SK-N-SH (cell line): ENCODE data around the gene WT1. TPM values are rescaled to one million over a fixed set of nuclear protein-coding genes. Genes with fewer than 3 reads are reported as not detected.

Experiments used
- CTCF ChIA-PET: fragments of 300-600, 350-600 bp; formaldehyde crosslinking; extraction: SDS; loops from one replicate; lab custom pipeline; 2021; lab: Yijun Ruan, JAX
- POLR2A ChIA-PET: fragments of 350-600 bp; sonication (Branson Sonifier 250); formaldehyde crosslinking; extraction: SDS; loops from one replicate; lab custom pipeline; 2020; ENCODE audit warnings: antibody characterized with exemption, inconsistent platforms; lab: Yijun Ruan, JAX
- DNase-seq: peaks from one replicate; pipeline ENCODE4 v3.0.0; 2012
- H2AFZ ChIP-seq: fragments of 200-600 bp; sonication (generic); 2 replicates; pipeline ENCODE4 v1.8.1; 2016; ENCODE audit warnings: antibody characterized with exemption, mild to moderate bottlenecking, low read depth
- H3F3A ChIP-seq: fragments of 200-600 bp; sonication (generic); replicated peaks from 2 replicates; pipeline ENCODE3; 2016; ENCODE audit warnings: antibody characterized with exemption, mild to moderate bottlenecking; ENCODE audit not compliant: insufficient read depth
- H3K27ac ChIP-seq, 2 experiments: fragments of 200-500 bp in 1 of 2; fragments of 200-600 bp in 1 of 2; sonication (Bioruptor generic) in 1 of 2; sonication (generic), shearing (Covaris generic) in 1 of 2; 2 replicates each; pipeline versions ENCODE4 v1.5.1 to v1.6.1; 2014 to 2016; ENCODE audit warnings: low read depth in 2 of 2, inconsistent platforms in 1 of 2, low read length in 1 of 2, mild to moderate bottlenecking in 1 of 2, mixed read lengths in 1 of 2
- H3K27me3 ChIP-seq: fragments of 200-600 bp; sonication (generic), shearing (Covaris generic); 2 replicates; pipeline ENCODE4 v1.6.1; 2016; ENCODE audit warnings: mixed run types; ENCODE audit not compliant: insufficient read depth
- H3K36me3 ChIP-seq, 2 experiments: fragments of 200-500 bp in 1 of 2; fragments of 200-600 bp in 1 of 2; sonication (Bioruptor generic) in 1 of 2; sonication (generic) in 1 of 2; replicated peaks in 1 of 2; 2 replicates each; pipeline versions ENCODE3 to v1.5.1; 2014 to 2016; ENCODE audit warnings: low read length in 1 of 2, mild to moderate bottlenecking in 1 of 2; ENCODE audit not compliant: insufficient read depth in 2 of 2, control insufficient read depth in 1 of 2
- H3K4me1 ChIP-seq, 2 experiments: fragments of 200-500 bp in 1 of 2; fragments of 200-600 bp in 1 of 2; sonication (Bioruptor generic) in 1 of 2; sonication (generic), shearing (Covaris generic) in 1 of 2; 2 replicates each; pipeline versions ENCODE4 v1.5.1 to v1.6.1; 2014 to 2016; ENCODE audit warnings: low read depth in 1 of 2, low read length in 1 of 2, mixed run types in 1 of 2; ENCODE audit not compliant: insufficient read depth in 2 of 2, control insufficient read depth in 1 of 2
- H3K4me2 ChIP-seq: fragments of 200-600 bp; sonication (generic), shearing (Covaris generic); 2 replicates; pipeline ENCODE4 v1.6.1; 2017; ENCODE audit warnings: mixed run types
- H3K4me3 ChIP-seq, 2 experiments: fragments of 200-500 bp in 1 of 2; fragments of 200-600 bp in 1 of 2; sonication (Bioruptor generic) in 1 of 2; sonication (generic), shearing (Covaris generic) in 1 of 2; 2 replicates each; pipeline versions ENCODE4 v1.5.1 to v1.8.1; 2014 to 2016; ENCODE audit warnings: low read depth in 2 of 2, inconsistent platforms in 1 of 2, low read length in 1 of 2, mild to moderate bottlenecking in 1 of 2, mixed read lengths in 1 of 2, moderate library complexity in 1 of 2
- H3K79me2 ChIP-seq: fragments of 200-600 bp; sonication (generic); 2 replicates; pipeline ENCODE4 v1.8.1; 2017; ENCODE audit warnings: mild to moderate bottlenecking; ENCODE audit not compliant: insufficient read depth
- H3K9ac ChIP-seq: fragments of 200-600 bp; sonication (generic); 2 replicates; pipeline ENCODE4 v1.6.1; 2017; ENCODE audit warnings: mixed run types
- H3K9me2 ChIP-seq: fragments of 200-600 bp; sonication (generic); 2 replicates; pipeline ENCODE4 v1.6.1; 2017; ENCODE audit warnings: mixed run types
- H3K9me3 ChIP-seq: fragments of 200-600 bp; sonication (generic); 2 replicates; pipeline ENCODE4 v1.6.1; 2017; ENCODE audit warnings: mixed run types, mild to moderate bottlenecking, moderate library complexity
- H4K20me1 ChIP-seq: fragments of 200-600 bp; sonication (generic); 2 replicates; pipeline ENCODE4 v1.6.1; 2017; ENCODE audit warnings: mild to moderate bottlenecking, mixed run types; ENCODE audit not compliant: insufficient read depth
- ELF1 ChIP-seq: IDR thresholded peaks from 2 replicates; pipeline ENCODE4 v1.4.0; 2012
- GABPA ChIP-seq: IDR thresholded peaks from 2 replicates; pipeline ENCODE4 v1.4.0; 2012; ENCODE audit warnings: low read depth, mild to moderate bottlenecking
- RFX5 ChIP-seq: IDR thresholded peaks from 2 replicates; pipeline ENCODE4 v1.6.1; 2012; ENCODE audit warnings: mild to moderate bottlenecking, improper control_type of control experiment, low read length
- RXRA ChIP-seq: IDR thresholded peaks from 2 replicates; pipeline ENCODE4 v1.4.0; 2012; ENCODE audit warnings: low read depth, mild to moderate bottlenecking, borderline replicate concordance
- SMC3 ChIP-seq: IDR thresholded peaks from 2 replicates; pipeline ENCODE4 v1.6.1; 2012; ENCODE audit warnings: low read depth, low read length, improper control_type of control experiment
- TCF12 ChIP-seq: IDR thresholded peaks from 2 replicates; pipeline ENCODE4 v1.4.0; 2012
- ZBTB33 ChIP-seq: IDR thresholded peaks from 2 replicates; pipeline ENCODE4 v1.4.0; 2012; ENCODE audit warnings: low read depth, borderline replicate concordance
- WGBS: methylation state at CpG from one replicate; pipeline ENCODE4 v1.1.6; 2017; ENCODE audit warnings: low lambda C conversion rate; 5-methylcytosine and 5-hydroxymethylcytosine counted together
- polyA plus RNA-seq, 3 experiments: library from polyadenylated mRNA; depleted of rRNA; stranded (reverse); fragments of >200 nt; gene quantifications; 2 replicates each; pipeline ENCODE4 v1.2.3, GENCODE V29; 2012
- small RNA-seq, 7 experiments: library from RNA; depleted of rRNA; stranded (forward); fragments of <200 nt; gene quantifications; one replicate each; pipeline ENCODE3, GENCODE V24; 2012

Gene WT1
- polyA plus RNA-seq, 1 of the 3 experiments (the other 2 are of a cell fraction) = 0.49 TPM

- peaks cover 26% of the 10 kb centered on the region; the same call in 1 of the 2 replicates for H3K27me3 ChIP-seq
- H2AFZ ChIP-seq = no peak overlapping the region
- CTCF ChIA-PET = interaction anchor here (2.5 kb wide), 1 partner anchor 17 kb away, joined by 9 read pairs; no protein-coding TSS in a partner anchor
- no peak overlapping the region for H3K27ac ChIP-seq
- no peak overlapping the region for H3K4me3 ChIP-seq
- WGBS = 20% methylated on average over 3 of the region's 3 CpGs
- no peaks in the 10 kb centered on the region for H3K9me2 ChIP-seq
- no peak for DNase-seq
- H3F3A ChIP-seq = no peaks in the 10 kb centered on the region
- POLR2A ChIA-PET = no interaction called here
- H4K20me1 ChIP-seq = no peaks in the 10 kb centered on the region
- TF ChIP-seq ZBTB33 (no peak), GABPA (no peak), RFX5 (no peak), TCF12 (no peak), RXRA (no peak), ELF1 (no peak), SMC3 (no peak)
- no peaks in the 10 kb centered on the region for H3K4me1 ChIP-seq
- no peak overlapping the region for H3K9ac ChIP-seq
- H3K36me3 ChIP-seq = no peaks in the 10 kb centered on the region
- no peak overlapping the region for H3K4me2 ChIP-seq
- no peaks in the 10 kb centered on the region; the same call in 1 of the 2 replicates for H3K9me3 ChIP-seq
- no peaks in the 10 kb centered on the region for H3K79me2 ChIP-seq
Measured at GRCh38 chr11:32340181-32340580, 95.2 kb downstream of the WT1 start.

Small RNA genes lying within 50 kb of the gene (small RNA-seq; reads per million reads assigned to genes)
- gene RF02204 (0 reads per million in 7 experiments), gene RF02205 (0 reads per million in 7 experiments)

Other genes with a start within 250 kb of the WT1 start
- gene EIF3M, start 148.3 kb upstream of the WT1 start, polyA plus RNA-seq (2012; rRNA removed) = 359 and 384 TPM in 2 replicates